ENCODE measurements around the gene BCL11B.

GRCh38 chr14:99136401-99136800 lies 135.6 kb downstream of the BCL11B start:
- no peak for TF ChIP-seq CTCF (IDR thresholded peaks at IDR 0.05)
- no peak for TF ChIP-seq POLR2A (IDR thresholded peaks at IDR 0.05)

All from Peyer's patch (tissue), 4 donors.